Stimulated activated CD4-positive, alpha-beta T cell treated with anti-CD3 and anti-CD28 coated beads, TNF-alpha, amount 100 ng/mL, for 24 hours (primary cell): ENCODE results near the gene HMSD.
"Not testable (repeated sequence)": the region's sequence is repeated elsewhere in the genome, so short reads cannot be mapped to it uniquely, and the experiment has no call there.

Experiments used
- DNase-seq, 3 experiments: peaks; one replicate each; pipeline ENCODE4 v3.0.0-alpha.2; 2020; ENCODE audit warnings: low read depth in 3 of 3

HMSD gene, protein sequence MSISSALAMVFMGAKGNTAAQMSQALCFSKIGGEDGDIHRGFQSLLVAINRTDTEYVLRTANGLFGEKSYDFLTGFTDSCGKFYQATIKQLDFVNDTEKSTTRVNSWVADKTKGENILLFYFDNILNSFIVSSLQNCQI

GRCh38 chr18:63949068-63949737, at the start of gene HMSD:
Gene HMSD (plus strand): TSS chr18:63949301. CDS start chr18:63953456, 4,155 bp downstream.
- DNase-seq = peak; percentile 24 to 66 (median 31)

- DNase-seq = no peak
Measured at GRCh38 chr18:63903851-63904570, 45.1 kb upstream of the HMSD start.

- no peak for DNase-seq
Measured at GRCh38 chr18:63904694-63905093, 44.4 kb upstream of the HMSD start.

GRCh38 chr18:63905361-63905760, 43.7 kb upstream of the HMSD start:
- no peak for DNase-seq

DNA sequence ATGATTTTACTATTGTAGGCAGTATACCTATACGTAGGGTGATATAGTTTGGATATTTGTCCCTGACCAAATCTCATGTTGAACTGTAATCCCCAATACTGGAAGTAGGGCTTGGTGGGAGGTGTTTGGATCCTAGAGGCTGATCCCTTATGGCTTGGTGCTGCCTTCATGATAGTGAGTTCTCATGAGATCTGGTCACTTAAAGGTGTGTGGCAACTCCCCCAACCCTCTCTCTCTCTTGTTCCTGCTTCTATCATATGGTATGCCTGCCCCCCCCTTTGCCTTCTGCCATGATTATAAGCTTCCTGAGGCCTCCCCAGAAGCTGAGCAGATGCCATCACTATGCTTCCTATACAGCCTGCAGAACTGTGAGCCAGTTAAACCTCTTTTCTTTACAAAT, 43.0 kb upstream of the HMSD start:
- no peak for DNase-seq

DNA sequence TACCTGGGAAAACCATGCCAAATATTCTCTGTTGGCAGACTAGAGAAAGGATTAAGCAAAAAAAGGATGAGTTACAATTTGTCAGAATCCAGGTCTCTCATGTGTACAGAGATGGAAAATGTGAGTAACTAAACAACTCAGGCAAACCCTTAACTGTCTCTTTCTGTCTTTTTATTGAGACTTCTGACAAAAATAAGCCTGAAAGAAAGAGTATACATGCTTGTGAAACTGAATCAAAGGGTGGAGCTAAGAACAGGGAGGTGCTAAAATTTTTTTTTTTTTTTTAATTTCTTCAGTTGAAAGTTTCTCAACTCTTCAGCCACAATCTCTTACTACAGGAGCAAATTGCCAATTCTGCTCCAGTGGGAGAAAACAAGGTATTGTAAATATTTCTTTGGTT, 41.4 kb upstream of the HMSD start, which contains the start of gene SERPINB10:
Gene SERPINB10, plus strand, starts transcription at position 295 of the 400 bp plus-strand sequence. CDS start 7,553 bp downstream, outside the sequence.
- no peak for DNase-seq

GRCh38 chr18:63908858-63909257, 40.2 kb upstream of the HMSD start:
- DNase-seq = no peak

- DNase-seq = no peak
Measured at GRCh38 chr18:63909870-63910269, 39.2 kb upstream of the HMSD start.

DNA sequence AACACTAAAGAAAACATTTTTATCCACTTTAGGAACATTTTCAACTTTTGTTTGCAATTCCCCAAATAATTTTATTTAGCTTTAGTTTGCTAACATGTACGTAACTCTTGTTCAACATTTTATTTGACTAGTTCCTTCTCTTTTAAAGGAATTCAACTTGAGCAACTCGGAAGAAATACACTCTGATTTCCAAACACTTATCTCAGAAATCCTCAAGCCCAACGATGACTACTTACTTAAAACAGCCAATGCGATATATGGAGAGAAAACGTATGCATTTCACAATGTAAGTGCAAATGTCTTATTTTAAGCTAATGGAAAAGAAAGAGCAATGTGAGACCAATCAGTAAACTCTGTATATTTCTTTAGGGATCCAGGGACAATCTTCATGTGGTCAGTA, 31.3 kb upstream of the HMSD start:
- no peak for DNase-seq

GRCh38 chr18:63922049-63922448, 27.1 kb upstream of the HMSD start:
- DNase-seq = no peak

DNA sequence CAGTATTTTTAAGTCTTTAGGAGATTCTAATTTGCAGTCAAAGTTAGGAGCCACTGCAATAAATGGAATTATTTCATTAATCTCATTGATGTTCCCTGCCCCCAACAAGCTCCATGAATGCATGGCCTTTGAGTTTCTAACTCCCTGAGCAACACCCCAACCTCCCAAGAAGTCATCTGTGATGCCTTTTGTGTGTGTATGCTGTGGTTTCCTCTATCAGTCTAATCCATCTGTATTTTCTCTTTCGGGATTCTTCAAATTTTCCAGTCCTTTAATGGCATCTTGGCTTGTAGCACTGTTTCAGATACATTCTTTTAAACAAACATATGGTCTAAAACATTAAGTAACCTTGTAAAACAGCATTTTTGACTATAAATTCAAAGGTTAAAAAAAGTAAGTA, 24.6 kb upstream of the HMSD start:
- no peak for DNase-seq

- DNase-seq = no peak
Measured at GRCh38 chr18:63928331-63928730, 20.8 kb upstream of the HMSD start.

DNA sequence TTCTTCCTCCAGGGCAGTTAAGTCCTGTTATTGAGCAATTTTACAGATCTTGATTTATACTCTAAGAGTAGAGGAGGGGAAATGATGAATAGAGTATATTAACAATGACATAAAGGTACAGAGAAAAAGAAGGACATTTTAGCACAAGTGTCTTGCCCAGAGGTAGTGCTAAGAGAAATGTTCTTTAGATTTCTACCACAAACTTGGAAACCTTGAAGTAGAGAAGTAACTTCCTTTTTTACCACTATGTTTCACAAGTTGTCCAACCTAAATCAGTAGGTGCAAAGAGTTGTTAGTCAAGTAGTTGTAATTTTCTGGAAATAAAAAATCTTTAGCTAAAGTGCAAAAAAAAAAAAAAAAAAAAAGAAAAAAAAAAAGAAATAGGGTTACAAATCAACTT, 19.7 kb upstream of the HMSD start:
- not testable (repeated sequence) for DNase-seq

GRCh38 chr18:63930773-63931354, 18.2 kb upstream of the HMSD start:
- DNase-seq = no peak

DNA sequence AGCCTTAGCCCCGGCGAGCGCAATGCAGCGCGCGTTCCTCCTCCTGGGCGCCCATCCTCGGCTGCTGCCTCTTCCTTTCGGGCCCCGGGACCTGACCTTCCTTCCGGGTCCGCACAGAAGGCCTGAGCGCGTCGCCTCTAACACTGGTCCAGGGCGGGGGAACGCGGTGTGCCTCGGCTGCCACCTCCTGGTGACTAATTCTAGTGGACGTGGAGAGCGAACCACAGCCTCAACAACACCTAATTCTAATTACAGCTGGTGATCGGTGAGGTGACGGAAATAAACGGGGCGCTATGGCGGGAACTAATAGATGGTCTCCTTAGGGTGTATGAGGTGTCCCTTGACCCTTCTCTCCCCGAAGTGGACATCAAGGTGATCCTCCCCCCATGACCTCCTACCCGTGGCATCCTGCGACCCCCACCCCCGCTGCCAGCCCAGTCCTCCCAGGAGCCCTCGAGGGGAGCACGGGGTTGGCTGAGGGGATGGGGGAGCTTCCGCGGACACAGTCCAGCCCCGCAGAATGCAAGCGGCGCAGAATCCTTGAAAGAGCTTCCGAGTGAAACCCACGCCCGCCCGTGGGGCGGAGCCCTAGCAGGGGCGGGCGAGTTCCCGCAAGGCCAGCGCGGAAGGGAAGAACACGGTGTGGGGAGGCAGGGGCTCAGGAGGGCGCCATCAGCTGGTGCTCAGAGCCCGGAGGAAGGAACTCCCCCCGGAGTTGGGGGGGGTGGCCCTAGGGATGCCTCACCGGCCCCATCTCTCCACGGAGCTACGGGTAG, 12.8 kb upstream of the HMSD start:
- DNase-seq = peak in 2 of 3 experiments; percentile 22 to 66

GRCh38 chr18:63936932-63937393, 12.1 kb upstream of the HMSD start:
- no peak for DNase-seq

DNA sequence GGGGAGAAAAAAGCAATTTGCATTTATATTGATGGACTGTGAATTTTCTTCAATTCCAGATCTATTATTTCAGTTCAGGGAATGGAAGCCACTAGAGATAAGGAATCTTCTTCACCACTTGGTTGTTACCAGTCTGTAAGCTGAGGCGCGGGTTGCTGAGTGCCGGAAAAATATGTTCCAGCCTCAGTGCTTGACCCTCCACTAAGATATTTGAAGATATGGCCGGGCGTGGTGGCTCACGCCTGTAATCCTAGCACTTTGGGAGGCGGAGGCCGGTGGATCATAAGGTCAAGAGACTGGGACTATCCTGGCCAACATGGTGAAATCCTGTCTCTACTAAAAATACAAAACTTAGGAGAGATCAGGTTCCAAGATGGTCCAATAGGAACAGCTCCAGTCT, 9.1 kb upstream of the HMSD start:
- DNase-seq = no peak

GRCh38 chr18:63940543-63941050, 8.5 kb upstream of the HMSD start:
- DNase-seq = not testable (repeated sequence)

DNA sequence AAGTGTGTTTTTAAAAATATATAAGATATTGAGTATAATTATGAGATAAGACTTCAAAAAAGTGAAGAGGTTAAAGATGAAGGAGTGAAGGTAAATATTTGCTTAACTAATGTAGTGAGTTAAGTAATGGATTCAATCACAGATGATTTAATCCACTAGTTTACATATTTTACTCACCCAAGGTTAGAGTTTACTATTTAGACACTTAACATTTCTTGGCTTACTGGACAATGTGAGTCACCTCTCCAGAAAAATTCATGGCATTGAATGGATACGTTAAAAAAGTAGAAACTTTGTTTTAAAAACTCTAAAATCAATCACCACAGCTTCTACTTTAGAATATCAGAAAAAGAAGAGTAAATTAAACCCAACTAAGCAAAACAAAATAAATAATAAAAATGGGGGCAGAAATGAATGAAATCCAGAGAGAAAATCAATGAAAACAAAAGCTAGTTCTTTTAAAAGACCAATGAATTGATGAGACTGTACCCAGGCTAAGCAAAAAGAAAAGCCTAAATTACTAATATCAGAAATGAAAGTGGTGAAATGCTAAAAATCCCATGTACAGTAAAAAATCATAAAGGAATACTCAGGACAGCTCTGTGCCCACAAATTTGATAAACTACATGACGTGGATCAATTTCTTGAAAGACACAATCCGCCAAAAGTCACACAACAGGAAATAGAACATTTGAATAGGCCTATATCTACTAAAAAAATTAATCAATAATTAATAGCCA, 1.9 kb upstream of the HMSD start:
- DNase-seq = no peak

GRCh38 chr18:63951302-63951705, 2.2 kb downstream of the HMSD start:
- peak in 1 of 3 experiments; percentile 13 for DNase-seq

DNA sequence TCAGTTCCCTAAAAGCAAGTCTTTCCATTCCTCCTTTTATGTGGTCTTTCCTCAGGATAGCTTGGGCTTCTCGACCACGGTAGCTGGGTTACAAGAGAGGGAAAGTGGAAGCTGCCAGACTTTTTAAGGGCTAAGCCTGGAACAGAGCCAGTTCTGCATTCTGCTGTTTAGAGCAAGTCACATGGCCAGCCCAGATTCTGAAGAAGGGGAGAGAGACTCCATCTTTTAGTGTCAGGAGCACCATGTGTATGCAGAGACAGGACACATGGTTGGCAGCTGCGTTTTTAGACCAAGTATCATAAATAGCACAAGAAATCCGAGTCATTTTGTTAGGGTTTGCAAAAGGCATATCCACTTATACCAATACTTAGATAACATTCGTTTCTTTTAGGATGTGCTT, 4.7 kb downstream of the HMSD start:
- DNase-seq = no peak
